SKM-1 treated with dmso at 0.1 percent for 144 hours (cell line): ENCODE results near the gene RBKS.

Source experiments
- DNase-seq: peaks from one replicate; lab custom pipeline; 2025; ENCODE audit not compliant: unreplicated experiment; lab: John Stamatoyannopoulos, UW

RBKS gene

GRCh38 chr2:27736890-27737204 lies 153.3 kb downstream of the RBKS start:
- DNase-seq, result no peak

GRCh38 chr2:27736031-27736889 lies 153.9 kb downstream of the RBKS start:
- DNase-seq, result no peak

- no peak for DNase-seq
These were observed 154.8 kb downstream of the RBKS start for GRCh38 chr2:27735263-27735904.

GRCh38 chr2:27734305-27734704 lies 155.9 kb downstream of the RBKS start:
- no peak for DNase-seq
